Tibial artery (tissue), 4 donors: ENCODE data around the gene UCN.

Source experiments
- DNase-seq, 2 donors: peaks; one replicate each; pipeline ENCODE4 v3.0.0-alpha.2; 2019
- H3K27ac ChIP-seq, 2 donors: fragments of 200-600 bp; sonication (generic) in 1 of 2; 1 replicate in 1 of 2; 2 replicates in 1 of 2; pipeline ENCODE4 v1.5.1; 2018 to 2019; ENCODE audit warnings: mild to moderate bottlenecking in 1 of 2
- H3K27me3 ChIP-seq, 2 donors: fragments of 200-600 bp; sonication (generic) in 1 of 2; one replicate each; pipeline versions ENCODE4 v1.5.1 to v1.6.0; 2016 to 2019
- H3K36me3 ChIP-seq, 3 donors: fragments of 200-600 bp; sonication (generic) in 2 of 3; one replicate each; pipeline ENCODE4 v1.5.1; 2016 to 2019; ENCODE audit warnings: mild to moderate bottlenecking in 2 of 3
- H3K4me1 ChIP-seq, 4 donors: fragments of 200-600 bp; sonication (generic) in 2 of 4; 1 replicate in 3 of 4; 2 replicates in 1 of 4; pipeline ENCODE4 v1.5.1; 2016 to 2019
- H3K4me3 ChIP-seq, 2 donors: fragments of 200-600 bp; sonication (generic) in 1 of 2; 1 replicate in 1 of 2; 2 replicates in 1 of 2; pipeline ENCODE4 v1.5.1; 2018 to 2019; ENCODE audit warnings: mild to moderate bottlenecking in 2 of 2
- H3K9me3 ChIP-seq, 3 donors: fragments of 200-600 bp; sonication (generic) in 1 of 3; one replicate each; pipeline ENCODE4 v1.5.1; 2016 to 2019
- intact Hi-C: fragments of 100-400 bp; cut with DNase I; formaldehyde crosslinking; loops from one replicate; pipeline ENCODE4 v1.15.0; 2023; ENCODE audit warnings: low total_unique reads
- TF ChIP-seq, protein P1 (sequence below), 2 experiments: fragments of 200-600 bp in 1 of 2; fragments of 450-650 bp in 1 of 2; IDR thresholded peaks; one replicate each; pipeline ENCODE4 v1.5.1; 2017 to 2019; ENCODE audit warnings: antibody characterized with exemption in 2 of 2, mild to moderate bottlenecking in 1 of 2, moderate library complexity in 1 of 2

UCN gene

DNA sequence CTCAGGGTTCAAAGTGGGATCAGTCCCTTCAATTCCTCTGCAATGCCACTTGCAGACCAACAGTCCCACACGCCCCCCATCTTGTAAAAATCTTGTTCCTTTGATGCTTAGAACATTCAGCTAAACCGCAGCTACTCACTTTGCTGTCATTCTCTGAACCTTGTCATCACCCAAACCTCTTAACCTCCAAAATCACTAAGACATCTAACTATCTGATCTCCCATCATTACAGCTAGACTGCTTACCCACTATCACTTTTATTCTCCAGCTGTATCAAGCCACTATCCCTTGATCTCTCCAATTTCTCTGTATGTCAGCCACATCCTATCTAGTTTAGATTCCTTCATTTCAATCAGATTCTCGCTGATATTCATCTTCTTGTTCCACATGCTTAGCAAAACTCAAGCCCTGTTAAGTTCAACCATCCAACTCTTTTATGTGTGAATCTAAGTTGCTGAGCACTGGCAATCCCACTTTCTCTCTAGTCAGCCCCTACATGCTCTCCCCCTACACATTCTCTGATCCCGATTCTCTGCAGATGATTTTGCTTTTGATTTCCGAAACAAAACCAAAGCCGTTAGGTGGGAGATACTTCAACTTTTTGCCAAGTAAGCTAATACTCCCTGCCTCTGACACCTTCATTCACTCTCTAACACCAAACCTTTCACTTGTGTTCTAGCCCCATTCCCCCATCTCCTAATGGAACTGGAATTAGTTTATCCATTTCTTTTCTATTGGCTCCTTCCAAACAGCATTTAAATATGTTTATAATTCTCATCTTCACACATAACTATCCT is 43.8 kb upstream of the UCN start:
- intact Hi-C loops = no loop called here
- Histone ChIP-seq H3K9me3 (no peaks in the 10 kb centered on the region), H3K4me1 (peaks cover 0 to 23% (median 15%) of the 10 kb centered on the region in 4 donors), H3K36me3 (peaks cover 0 to 9% (median 8%) of the 10 kb centered on the region in 3 donors), H3K27ac (no peak overlapping the region), H3K27me3 (no peaks in the 10 kb centered on the region), H3K4me3 (no peak overlapping the region)
- TF ChIP-seq, protein P1, sequence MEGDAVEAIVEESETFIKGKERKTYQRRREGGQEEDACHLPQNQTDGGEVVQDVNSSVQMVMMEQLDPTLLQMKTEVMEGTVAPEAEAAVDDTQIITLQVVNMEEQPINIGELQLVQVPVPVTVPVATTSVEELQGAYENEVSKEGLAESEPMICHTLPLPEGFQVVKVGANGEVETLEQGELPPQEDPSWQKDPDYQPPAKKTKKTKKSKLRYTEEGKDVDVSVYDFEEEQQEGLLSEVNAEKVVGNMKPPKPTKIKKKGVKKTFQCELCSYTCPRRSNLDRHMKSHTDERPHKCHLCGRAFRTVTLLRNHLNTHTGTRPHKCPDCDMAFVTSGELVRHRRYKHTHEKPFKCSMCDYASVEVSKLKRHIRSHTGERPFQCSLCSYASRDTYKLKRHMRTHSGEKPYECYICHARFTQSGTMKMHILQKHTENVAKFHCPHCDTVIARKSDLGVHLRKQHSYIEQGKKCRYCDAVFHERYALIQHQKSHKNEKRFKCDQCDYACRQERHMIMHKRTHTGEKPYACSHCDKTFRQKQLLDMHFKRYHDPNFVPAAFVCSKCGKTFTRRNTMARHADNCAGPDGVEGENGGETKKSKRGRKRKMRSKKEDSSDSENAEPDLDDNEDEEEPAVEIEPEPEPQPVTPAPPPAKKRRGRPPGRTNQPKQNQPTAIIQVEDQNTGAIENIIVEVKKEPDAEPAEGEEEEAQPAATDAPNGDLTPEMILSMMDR (IDR thresholded peaks at IDR 0.05) = no peak
- no peak for DNase-seq

DNA sequence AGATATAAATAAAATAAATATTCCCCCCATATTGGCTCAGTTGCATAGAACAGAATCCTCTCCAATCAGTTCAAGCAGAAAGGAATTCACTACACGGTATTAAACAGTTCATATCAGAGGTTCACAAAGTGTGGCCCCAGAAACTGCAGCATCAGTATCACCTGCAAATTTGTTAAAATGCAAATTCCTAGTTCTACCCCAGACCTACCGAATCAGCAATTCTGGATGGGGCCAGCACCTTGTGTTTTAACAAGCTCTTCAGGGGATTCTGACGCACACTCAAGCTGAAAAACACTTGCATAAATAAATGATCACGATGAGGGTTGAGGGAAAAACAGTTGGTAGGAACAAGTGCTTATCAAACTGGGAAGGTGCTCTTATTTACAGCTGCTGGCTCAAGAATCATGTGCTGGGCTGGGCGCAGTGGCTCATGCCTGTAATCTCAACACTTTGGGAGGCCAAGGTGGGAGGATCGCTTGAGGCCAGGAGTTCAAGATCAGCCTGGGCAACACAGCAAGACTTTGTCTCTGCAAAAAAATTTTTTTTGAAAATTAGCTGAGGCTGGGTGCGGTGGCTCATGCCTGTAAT is 42.0 kb upstream of the UCN start:
- TF ChIP-seq, protein P1 (IDR thresholded peaks at IDR 0.05) = no peak
- no peaks in the 10 kb centered on the region for H3K9me3 ChIP-seq
- no peak overlapping the region for H3K27ac ChIP-seq
- intact Hi-C loops = no loop called here
- H3K4me3 ChIP-seq = no peak overlapping the region
- H3K4me1 ChIP-seq = peaks cover 0 to 14% (median 6%) of the 10 kb centered on the region in 4 donors
- peaks cover 0 to 10% (median 8%) of the 10 kb centered on the region in 3 donors for H3K36me3 ChIP-seq
- DNase-seq = no peak
- H3K27me3 ChIP-seq = no peaks in the 10 kb centered on the region

DNA sequence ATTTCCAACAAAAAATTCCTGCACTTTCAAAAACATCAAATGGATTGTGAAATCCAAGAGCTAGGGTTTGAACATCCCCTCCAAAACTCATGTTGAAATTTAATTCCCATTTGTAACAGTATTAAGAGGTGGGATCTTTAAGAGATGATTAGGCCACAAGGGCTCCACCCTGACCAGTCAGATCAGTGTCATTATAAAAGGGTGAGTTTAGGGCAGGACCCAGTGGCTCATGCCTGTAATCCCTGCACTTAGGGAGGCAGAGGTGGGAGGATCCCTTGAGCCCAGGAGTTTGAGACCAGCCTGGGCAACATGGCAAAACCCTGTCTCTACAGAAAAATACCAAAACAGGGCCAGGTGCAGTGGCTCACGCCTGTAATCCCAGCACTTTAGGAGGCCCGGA is 39.4 kb upstream of the UCN start:
- Histone ChIP-seq H3K4me1 (peaks cover 0 to 4% (median 0%) of the 10 kb centered on the region in 4 donors), H3K9me3 (no peaks in the 10 kb centered on the region), H3K27me3 (no peaks in the 10 kb centered on the region), H3K36me3 (peaks cover 0 to 19% (median 15%) of the 10 kb centered on the region in 3 donors), H3K4me3 (no peak overlapping the region), H3K27ac (no peak overlapping the region)
- intact Hi-C loops = no loop called here
- TF ChIP-seq, protein P1 (IDR thresholded peaks at IDR 0.05) = no peak
- no peak for DNase-seq

DNA sequence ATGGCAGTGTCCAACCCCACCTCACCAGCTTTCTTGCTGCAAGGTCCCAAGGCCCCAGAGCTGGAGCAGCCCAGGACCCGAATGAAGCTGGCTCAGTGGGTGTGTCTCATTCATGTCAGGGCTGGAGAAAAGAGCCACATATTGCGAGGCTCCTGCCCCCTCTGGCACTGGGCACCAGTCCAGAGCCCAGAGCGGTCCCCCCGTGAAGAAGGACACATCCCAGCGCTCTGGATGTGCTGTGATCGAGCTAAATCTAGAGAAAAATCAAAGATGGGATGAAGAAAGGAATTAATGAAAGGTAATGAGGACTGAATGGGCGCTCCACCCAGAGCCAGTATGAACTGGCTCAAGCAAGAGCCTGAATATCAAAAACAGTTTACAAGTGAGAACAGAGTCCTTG is 27.9 kb upstream of the UCN start:
- DNase-seq = no peak
- Histone ChIP-seq H3K27ac (no peak overlapping the region), H3K4me3 (no peak overlapping the region), H3K27me3 (no peaks in the 10 kb centered on the region), H3K9me3 (no peaks in the 10 kb centered on the region), H3K4me1 (no peaks in the 10 kb centered on the region), H3K36me3 (peaks cover 84 to 99% (median 92%) of the 10 kb centered on the region in 3 donors)
- TF ChIP-seq, protein P1 (IDR thresholded peaks at IDR 0.05) = no peak
- intact Hi-C loops = no loop called here

DNA sequence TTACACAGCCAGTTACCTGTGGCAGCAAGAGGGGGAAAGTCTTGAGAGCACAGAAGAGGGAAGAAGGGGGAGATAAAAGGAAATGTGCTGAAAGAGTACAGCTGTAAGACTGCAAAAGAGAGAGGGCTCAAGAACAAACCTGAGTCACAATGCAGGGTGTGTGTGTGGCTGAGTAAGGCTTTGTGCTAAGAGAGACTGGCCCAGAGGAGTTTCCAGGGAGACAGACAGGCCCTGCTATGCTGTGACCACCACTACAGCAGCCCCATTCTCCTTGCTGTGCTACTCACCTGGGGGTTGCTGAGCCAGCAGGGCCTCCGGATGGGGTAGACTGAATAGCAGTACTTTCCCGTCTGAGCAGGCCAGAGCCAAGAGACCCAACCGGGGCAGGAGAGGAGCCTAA is 27.1 kb upstream of the UCN start:
- DNase-seq = no peak
- H3K27me3 ChIP-seq = no peaks in the 10 kb centered on the region
- H3K36me3 ChIP-seq = peaks cover 84 to 99% (median 90%) of the 10 kb centered on the region in 3 donors
- no peaks in the 10 kb centered on the region for H3K9me3 ChIP-seq
- no peak overlapping the region for H3K27ac ChIP-seq
- intact Hi-C loops = no loop called here
- TF ChIP-seq, protein P1 (IDR thresholded peaks at IDR 0.05) = no peak
- no peak overlapping the region for H3K4me3 ChIP-seq
- H3K4me1 ChIP-seq = no peaks in the 10 kb centered on the region
